Kidney epithelial cell (primary cell): ENCODE results near the gene EIF6. TPM values are rescaled to one million over a fixed set of nuclear protein-coding genes. Genes with fewer than 3 reads are reported as not detected.
A peak's percentile ranks its signal among the peaks of the same experiment; 100 is the strongest.
"Not testable (repeated sequence)": the region's sequence is repeated elsewhere in the genome, so short reads cannot be mapped to it uniquely, and the experiment has no call there.

Source experiments
- DNase-seq: peaks from one replicate; pipeline ENCODE4 v3.0.0-alpha.2; 2010; ENCODE audit warnings: low read depth
- H3K27me3 ChIP-seq: 2 replicates; pipeline ENCODE4 v1.6.0; 2011; ENCODE audit warnings: low read length; ENCODE audit not compliant: control insufficient read depth, insufficient read depth
- H3K36me3 ChIP-seq: 2 replicates; pipeline ENCODE4 v1.5.1; 2011; ENCODE audit warnings: low read length; ENCODE audit not compliant: control insufficient read depth, insufficient read depth
- H3K4me3 ChIP-seq: 2 replicates; pipeline ENCODE4 v1.5.1; 2011; ENCODE audit warnings: low read depth, mild to moderate bottlenecking, control low read depth, low read length
- total RNA-seq: library from RNA; depleted of rRNA; stranded (reverse); fragments of >200 nt; gene quantifications from 2 replicates; pipeline ENCODE4 v1.2.3, GENCODE V29; 2015
- TF ChIP-seq, protein P1 (sequence below): IDR thresholded peaks from 2 replicates; pipeline ENCODE4 v1.5.1; 2011; ENCODE audit warnings: mild to moderate bottlenecking, moderate library complexity, low read length, control low read depth, inconsistent platforms; ENCODE audit not compliant: insufficient read depth, poor library complexity, severe bottlenecking

Gene EIF6
- total RNA-seq, 1 donor from 2014 or later, result 284 TPM

- DNase-seq, result no peak
- Histone ChIP-seq H3K4me3 (no peak overlapping the region), H3K27me3 (no peaks in the 10 kb centered on the region), H3K36me3 (no peaks in the 10 kb centered on the region)
- TF ChIP-seq, protein P1, sequence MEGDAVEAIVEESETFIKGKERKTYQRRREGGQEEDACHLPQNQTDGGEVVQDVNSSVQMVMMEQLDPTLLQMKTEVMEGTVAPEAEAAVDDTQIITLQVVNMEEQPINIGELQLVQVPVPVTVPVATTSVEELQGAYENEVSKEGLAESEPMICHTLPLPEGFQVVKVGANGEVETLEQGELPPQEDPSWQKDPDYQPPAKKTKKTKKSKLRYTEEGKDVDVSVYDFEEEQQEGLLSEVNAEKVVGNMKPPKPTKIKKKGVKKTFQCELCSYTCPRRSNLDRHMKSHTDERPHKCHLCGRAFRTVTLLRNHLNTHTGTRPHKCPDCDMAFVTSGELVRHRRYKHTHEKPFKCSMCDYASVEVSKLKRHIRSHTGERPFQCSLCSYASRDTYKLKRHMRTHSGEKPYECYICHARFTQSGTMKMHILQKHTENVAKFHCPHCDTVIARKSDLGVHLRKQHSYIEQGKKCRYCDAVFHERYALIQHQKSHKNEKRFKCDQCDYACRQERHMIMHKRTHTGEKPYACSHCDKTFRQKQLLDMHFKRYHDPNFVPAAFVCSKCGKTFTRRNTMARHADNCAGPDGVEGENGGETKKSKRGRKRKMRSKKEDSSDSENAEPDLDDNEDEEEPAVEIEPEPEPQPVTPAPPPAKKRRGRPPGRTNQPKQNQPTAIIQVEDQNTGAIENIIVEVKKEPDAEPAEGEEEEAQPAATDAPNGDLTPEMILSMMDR, result no peak
Observed at GRCh38 chr20:35316086-35316485, 31.5 kb upstream of the EIF6 start.

DNA sequence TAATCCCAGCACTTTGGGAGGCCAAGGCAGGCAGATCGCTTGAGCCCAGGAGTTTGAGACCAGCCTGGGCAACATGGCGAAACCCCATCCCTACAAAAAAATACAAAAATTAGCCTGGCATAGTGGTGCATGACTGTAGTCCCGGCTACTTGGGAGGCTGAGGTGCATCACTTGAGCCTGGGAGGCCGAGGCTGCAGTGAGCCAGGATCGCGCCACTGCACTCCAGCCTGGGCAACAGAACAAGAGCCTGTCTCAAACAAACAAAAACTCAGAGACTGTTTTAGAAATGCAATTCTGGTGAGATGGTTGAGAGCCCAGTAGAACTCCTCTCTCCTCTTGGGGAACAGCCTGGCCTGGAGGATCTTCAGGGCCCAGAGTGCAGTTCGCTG is 31.1 kb upstream of the EIF6 start:
- DNase-seq, H3K4me3 ChIP-seq, H3K27me3 ChIP-seq, H3K36me3 ChIP-seq: not testable (repeated sequence)

- H3K36me3 ChIP-seq, result no peaks in the 10 kb centered on the region
- H3K27me3 ChIP-seq, result no peaks in the 10 kb centered on the region
- H3K4me3 ChIP-seq, result no peak overlapping the region
- DNase-seq, result no peak
- TF ChIP-seq, protein P1, result no peak
Observed at GRCh38 chr20:35314816-35315631, 30.5 kb upstream of the EIF6 start.

GRCh38 chr20:35312318-35312717 is 27.7 kb upstream of the EIF6 start:
- TF ChIP-seq, protein P1, result no peak
- no peaks in the 10 kb centered on the region for H3K27me3 ChIP-seq
- no peak overlapping the region for H3K4me3 ChIP-seq
- H3K36me3 ChIP-seq, result no peaks in the 10 kb centered on the region
- peak; percentile 81 for DNase-seq

- Histone ChIP-seq H3K27me3 (no peaks in the 10 kb centered on the region), H3K4me3 (no peak overlapping the region), H3K36me3 (no peaks in the 10 kb centered on the region)
- DNase-seq, result no peak
- TF ChIP-seq, protein P1, result no peak
Observed at GRCh38 chr20:35311822-35312221, 27.2 kb upstream of the EIF6 start.

DNA sequence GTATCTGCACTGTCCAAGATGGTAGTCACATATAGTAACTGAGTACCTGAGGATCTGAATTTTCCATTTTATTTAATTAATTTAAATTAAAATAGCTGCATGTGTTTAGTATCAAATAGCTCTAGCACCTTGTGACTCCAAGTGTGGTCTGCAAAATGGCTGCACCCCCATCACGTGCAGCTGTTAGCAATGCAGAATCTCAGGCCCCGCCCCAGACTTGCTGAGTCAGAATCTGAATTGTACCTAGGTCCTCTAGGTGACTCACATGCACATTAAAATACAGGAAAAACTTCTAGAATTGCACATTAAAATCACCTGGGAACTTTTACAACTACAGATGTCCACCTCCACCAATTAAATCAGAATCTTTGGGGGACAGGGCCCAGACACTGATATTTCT is 26.8 kb upstream of the EIF6 start:
- Histone ChIP-seq H3K4me3 (no peak overlapping the region), H3K36me3 (no peaks in the 10 kb centered on the region), H3K27me3 (no peaks in the 10 kb centered on the region)
- DNase-seq, result peak; percentile 73
- TF ChIP-seq, protein P1, result no peak
